ES-I3 (cell line): ENCODE data around the gene ADAMTSL3.

Experiments used
- H3K36me3 ChIP-seq: 2 replicates; pipeline ENCODE4 v1.6.1; 2013; ENCODE audit warnings: mild to moderate bottlenecking, low read length, control low read depth, moderate library complexity; ENCODE audit not compliant: insufficient read depth
- H3K4me1 ChIP-seq: 2 replicates; pipeline ENCODE4 v1.6.1; 2013; ENCODE audit warnings: mild to moderate bottlenecking, control low read depth, low read length; ENCODE audit not compliant: insufficient read depth
- H3K9ac ChIP-seq: 2 replicates; pipeline ENCODE4 v1.6.1; 2013; ENCODE audit warnings: low read depth, mild to moderate bottlenecking, low read length, moderate library complexity
- H3K9me3 ChIP-seq: 2 replicates; pipeline ENCODE4 v1.6.1; 2013; ENCODE audit warnings: mild to moderate bottlenecking, low read length, moderate library complexity; ENCODE audit not compliant: control insufficient read depth, insufficient read depth

ADAMTSL3 gene

GRCh38 chr15:83653639-83654378 lies at the start of gene ADAMTSL3:
Gene ADAMTSL3, plus strand, starts transcription at chr15:83654123. Its CDS starts 1,639 bp downstream, at chr15:83655762.
- H3K4me1 ChIP-seq = no peaks in the 10 kb centered on the region; the same call in 1 of the 2 replicates
- H3K36me3 ChIP-seq = no peaks in the 10 kb centered on the region
- H3K9me3 ChIP-seq = no peaks in the 10 kb centered on the region
- H3K9ac ChIP-seq = peak within 1 kb of the TSS; percentile 82

GRCh38 chr15:83604549-83604948 lies 49.4 kb upstream of the ADAMTSL3 start:
- H3K9me3 ChIP-seq = no peaks in the 10 kb centered on the region
- no peaks in the 10 kb centered on the region for H3K36me3 ChIP-seq
- no peaks in the 10 kb centered on the region for H3K4me1 ChIP-seq
- H3K9ac ChIP-seq = no peak overlapping the region

- Histone ChIP-seq H3K36me3 (no peaks in the 10 kb centered on the region), H3K9ac (no peak overlapping the region)
These were observed 48.6 kb upstream of the ADAMTSL3 start for GRCh38 chr15:83605111-83605945.

GRCh38 chr15:83610132-83610531 lies 43.8 kb upstream of the ADAMTSL3 start:
- no peaks in the 10 kb centered on the region for H3K9me3 ChIP-seq
- H3K9ac ChIP-seq = no peak overlapping the region
- H3K4me1 ChIP-seq = no peaks in the 10 kb centered on the region
- H3K36me3 ChIP-seq = no peaks in the 10 kb centered on the region

More at GRCh38 chr15:83605111-83605945, 48.6 kb upstream of the ADAMTSL3 start:
- Histone ChIP-seq H3K4me1 (no peaks in the 10 kb centered on the region), H3K9me3 (no peaks in the 10 kb centered on the region)

GRCh38 chr15:83610901-83611685 lies 42.8 kb upstream of the ADAMTSL3 start:
- Histone ChIP-seq H3K9ac (no peak overlapping the region), H3K9me3 (no peaks in the 10 kb centered on the region), H3K36me3 (no peaks in the 10 kb centered on the region), H3K4me1 (no peaks in the 10 kb centered on the region)

- H3K36me3 ChIP-seq = no peaks in the 10 kb centered on the region
- no peak overlapping the region for H3K9ac ChIP-seq
- no peaks in the 10 kb centered on the region for H3K9me3 ChIP-seq
- H3K4me1 ChIP-seq = no peaks in the 10 kb centered on the region
These were observed 41.7 kb upstream of the ADAMTSL3 start for GRCh38 chr15:83612226-83612625.

- H3K4me1 ChIP-seq = no peaks in the 10 kb centered on the region
- no peaks in the 10 kb centered on the region for H3K36me3 ChIP-seq
- H3K9me3 ChIP-seq = no peaks in the 10 kb centered on the region
- H3K9ac ChIP-seq = no peak overlapping the region
These were observed 40.9 kb upstream of the ADAMTSL3 start for GRCh38 chr15:83612898-83613635.

- Histone ChIP-seq H3K9me3 (no peaks in the 10 kb centered on the region), H3K9ac (no peak overlapping the region), H3K4me1 (no peaks in the 10 kb centered on the region), H3K36me3 (no peaks in the 10 kb centered on the region)
These were observed 40.2 kb upstream of the ADAMTSL3 start for GRCh38 chr15:83613714-83614113.

- no peaks in the 10 kb centered on the region for H3K4me1 ChIP-seq
- no peak overlapping the region for H3K9ac ChIP-seq
- H3K36me3 ChIP-seq = no peaks in the 10 kb centered on the region
- no peaks in the 10 kb centered on the region for H3K9me3 ChIP-seq
These were observed 37.1 kb upstream of the ADAMTSL3 start for GRCh38 chr15:83616840-83617239.

GRCh38 chr15:83626171-83626802 lies 27.6 kb upstream of the ADAMTSL3 start:
- Histone ChIP-seq H3K36me3 (no peaks in the 10 kb centered on the region), H3K9me3 (no peaks in the 10 kb centered on the region; the same call in 1 of the 2 replicates), H3K9ac (no peak overlapping the region), H3K4me1 (no peaks in the 10 kb centered on the region)

GRCh38 chr15:83631534-83631933 lies 22.4 kb upstream of the ADAMTSL3 start:
- no peaks in the 10 kb centered on the region for H3K36me3 ChIP-seq
- H3K9ac ChIP-seq = no peak overlapping the region
- H3K4me1 ChIP-seq = no peaks in the 10 kb centered on the region
- H3K9me3 ChIP-seq = peaks cover 3% of the 10 kb centered on the region; the same call in 1 of the 2 replicates

- H3K4me1 ChIP-seq = no peaks in the 10 kb centered on the region
- no peaks in the 10 kb centered on the region for H3K36me3 ChIP-seq
These were observed 10.7 kb upstream of the ADAMTSL3 start for GRCh38 chr15:83643201-83643600.

GRCh38 chr15:83644439-83644838 lies 9.5 kb upstream of the ADAMTSL3 start:
- Histone ChIP-seq H3K9me3 (no peaks in the 10 kb centered on the region; the same call in 1 of the 2 replicates), H3K9ac (no peak overlapping the region), H3K4me1 (no peaks in the 10 kb centered on the region), H3K36me3 (no peaks in the 10 kb centered on the region)

More at GRCh38 chr15:83643201-83643600, 10.7 kb upstream of the ADAMTSL3 start:
- H3K9ac ChIP-seq = no peak overlapping the region
- H3K9me3 ChIP-seq = no peaks in the 10 kb centered on the region; the same call in 1 of the 2 replicates
